ENCODE measurements around the gene RRP8.

RRP8 gene

DNA sequence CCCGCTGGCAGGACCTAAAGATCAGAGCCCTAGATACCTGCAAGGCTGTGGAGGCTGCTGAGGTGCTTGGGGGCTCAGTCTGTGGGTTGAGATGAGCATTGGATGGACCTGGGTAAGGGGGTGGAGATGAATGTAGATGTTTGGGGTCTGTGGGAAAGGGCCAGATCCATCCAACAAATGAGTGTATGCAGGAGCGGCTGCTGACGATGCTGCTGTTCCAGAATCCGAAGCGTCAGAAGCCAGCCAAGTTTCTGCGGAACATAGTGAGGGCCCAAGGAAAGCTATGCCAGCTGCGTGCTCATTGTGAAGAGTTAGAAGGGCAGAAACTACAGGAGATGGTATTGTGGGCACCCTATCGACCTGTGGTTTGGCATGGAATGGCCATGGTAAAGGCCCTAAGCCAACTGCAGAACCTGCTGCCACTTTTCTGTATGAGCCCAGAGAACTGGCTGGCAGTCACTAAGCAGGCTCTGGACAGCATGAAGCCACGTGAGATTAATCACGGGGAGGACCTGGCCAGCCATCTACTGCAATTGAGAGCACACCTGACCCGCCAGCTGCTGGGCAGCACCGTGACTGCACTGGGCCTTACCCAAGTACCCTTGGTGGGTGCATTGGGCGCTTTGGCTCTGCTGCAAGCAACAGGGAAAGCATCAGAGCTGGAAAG, 36.6 kb downstream of the RRP8 start:
- DNase-seq = no peak

GRCh38 chr11:6565988-6566703, 37.3 kb downstream of the RRP8 start:
- DNase-seq = no peak

- DNase-seq = no peak
Measured at GRCh38 chr11:6565325-6565724, 38.1 kb downstream of the RRP8 start.

DNA sequence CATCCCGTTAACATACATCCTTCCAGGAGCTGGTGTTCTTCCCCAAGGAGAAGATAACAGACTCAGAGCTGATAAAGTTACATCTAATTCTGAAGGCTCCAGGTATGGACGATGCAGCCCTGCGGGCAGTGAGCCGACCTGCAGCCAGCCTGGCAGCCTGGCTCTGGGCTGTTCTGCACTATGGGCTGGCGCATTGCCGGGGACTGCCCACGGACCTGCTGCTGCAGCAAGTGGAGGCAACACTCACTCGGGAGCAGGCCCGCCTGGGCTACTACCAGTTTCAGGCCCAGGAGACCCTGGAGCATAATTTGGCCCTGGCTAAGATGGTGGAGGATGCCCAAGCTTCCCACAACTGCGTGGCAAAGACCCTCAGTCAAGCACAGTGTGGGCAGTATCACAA, 39.7 kb downstream of the RRP8 start:
- DNase-seq = no peak

DNA sequence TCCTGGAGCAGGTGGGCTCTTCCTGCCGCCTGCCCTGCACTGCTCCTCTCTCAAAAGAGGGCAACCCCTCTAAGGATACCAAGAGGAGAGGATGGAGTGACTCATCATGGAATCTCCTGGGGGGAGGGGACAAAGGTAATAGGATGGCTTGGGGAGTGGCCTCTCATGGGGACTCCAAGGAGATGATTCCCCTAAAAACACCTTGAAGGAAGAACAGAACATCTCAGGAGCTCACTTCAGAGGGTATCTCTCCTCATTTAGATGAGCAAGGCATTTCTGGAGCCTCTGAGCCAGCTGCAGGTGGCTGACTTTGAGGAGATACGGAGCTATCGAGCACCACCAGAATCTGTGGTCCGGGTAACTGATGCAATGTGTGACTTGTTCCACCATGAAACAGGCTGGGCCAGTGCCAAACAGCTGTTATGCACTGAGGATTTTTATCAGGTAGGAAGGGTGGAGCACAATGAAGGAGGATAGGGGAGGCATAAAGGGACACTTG, 40.2 kb downstream of the RRP8 start:
- no peak for DNase-seq

GRCh38 chr11:6561288-6561687, 42.1 kb downstream of the RRP8 start:
- no peak for DNase-seq

DNA sequence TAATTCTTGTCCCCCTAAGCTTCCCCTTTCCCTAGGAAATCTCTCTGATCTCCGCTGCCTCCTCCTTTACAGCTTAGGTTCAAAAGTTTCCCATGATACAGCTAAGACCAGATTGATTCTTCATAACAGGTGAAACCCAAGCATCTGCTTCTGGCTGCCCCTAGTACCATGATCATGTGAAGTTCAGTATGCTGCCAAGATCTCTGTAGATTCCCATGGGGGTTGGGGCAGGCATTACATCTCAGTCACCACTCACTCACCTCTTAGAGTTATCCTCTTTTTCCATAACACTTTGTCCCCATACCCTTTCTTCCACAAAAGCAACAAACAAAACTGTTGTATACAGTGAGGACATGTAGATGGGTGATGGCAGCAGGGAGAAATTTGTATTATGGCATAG, 44.0 kb downstream of the RRP8 start:
- DNase-seq = no peak

DNA sequence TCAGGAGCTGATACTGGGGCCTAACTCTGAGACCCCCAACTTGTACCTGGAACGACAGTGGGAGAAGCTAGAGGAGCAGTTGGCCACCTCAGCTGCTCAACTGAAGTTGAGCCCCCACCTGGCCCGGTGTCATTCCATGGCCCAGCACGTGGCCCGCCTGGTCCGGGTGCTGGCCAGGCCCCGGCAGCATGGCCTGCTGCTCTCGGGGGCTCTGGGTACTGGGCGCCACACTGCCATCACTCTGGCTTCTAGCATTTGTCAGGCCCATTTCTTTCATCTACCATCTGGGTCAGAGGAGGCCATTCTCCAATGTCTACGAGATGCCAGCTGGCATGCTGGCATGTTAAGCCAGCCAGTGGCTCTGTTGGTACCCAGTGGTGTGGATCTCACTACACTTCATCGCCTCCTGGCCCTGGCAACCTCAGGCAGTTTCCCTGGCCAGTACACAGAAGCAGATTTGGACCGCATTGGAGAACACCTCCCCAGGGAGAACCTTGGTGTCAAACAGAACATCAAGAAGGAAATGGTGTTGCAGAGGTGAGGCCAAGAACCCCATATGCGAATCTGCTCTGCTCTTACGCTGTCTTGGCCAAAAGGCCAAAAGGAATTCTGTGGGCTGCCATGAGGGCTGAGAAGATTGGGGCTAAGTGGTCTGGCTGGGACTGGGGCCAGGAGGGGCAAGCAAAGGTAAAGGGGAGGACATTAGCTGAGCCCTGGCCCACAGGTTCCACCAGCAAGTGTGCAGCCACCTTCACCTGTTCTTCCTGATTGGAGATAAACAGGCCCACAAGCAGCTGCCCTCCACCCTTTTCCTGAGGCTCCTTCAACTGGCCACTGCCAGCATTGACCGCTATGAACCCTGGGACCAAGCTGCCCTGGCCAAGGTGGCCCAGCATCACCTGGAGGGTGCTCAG, 45.4 kb downstream of the RRP8 start:
- DNase-seq = no peak

DNA sequence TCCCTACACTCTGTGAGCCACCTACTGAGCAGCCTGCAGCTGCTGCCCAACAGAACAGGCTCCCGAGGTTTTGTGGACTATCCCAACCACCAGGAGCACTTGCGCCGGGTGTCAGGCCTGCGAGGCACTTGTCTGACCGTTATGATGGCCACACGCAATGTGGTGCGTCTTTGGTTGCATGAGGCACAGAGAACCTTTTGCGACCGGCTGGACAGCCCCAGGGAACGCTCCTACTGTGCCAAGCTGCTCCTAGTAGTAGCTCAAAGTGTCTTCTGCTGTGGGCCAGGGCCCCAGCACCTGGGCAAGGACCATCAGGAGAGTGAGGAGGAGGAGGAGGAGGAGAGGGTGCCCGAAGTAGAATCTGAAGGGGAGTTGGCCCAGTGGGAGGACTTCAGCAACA, 46.4 kb downstream of the RRP8 start:
- no peak for DNase-seq

GRCh38 chr11:6556139-6556949, 47.1 kb downstream of the RRP8 start:
- DNase-seq = no peak

DNA sequence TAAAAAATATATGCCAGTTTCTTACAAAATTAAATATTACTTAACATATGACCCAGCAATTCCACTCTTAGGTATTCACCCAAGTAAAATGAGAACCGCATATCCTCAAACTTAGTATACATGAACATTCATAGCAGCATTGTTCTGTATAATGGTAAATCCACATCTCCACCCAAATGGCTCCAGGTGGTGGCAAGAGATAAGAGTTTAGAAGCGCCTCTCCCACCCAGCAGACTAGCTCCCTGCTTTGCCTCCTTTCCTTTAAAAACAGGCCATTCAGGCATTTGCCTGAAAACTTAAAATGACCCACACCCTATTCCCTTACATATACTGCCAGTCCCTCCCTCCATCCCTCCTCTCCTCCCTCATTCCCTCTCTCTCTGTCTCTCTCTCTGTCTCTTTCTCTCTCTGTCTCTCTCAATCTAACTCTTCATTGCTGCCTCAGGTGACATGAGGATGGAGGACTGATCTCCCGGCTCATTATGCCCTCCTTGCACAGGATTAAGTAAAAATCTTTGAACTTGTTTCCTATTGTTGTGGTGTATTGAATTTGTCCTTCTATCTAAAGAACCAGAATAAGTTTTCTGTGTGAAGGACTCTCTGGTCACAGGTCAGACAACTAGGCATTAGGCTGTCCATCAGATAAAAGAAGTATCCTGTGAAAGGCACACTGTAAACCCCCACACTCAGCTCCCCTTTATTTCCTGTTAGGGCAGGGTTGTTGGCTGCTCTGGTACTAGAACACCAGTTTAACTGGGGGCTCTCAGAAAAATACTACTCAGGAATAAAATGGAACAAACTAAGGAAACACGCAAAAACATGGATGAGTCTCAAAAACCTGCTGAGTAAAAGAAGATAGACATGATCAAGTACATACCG, 48.3 kb downstream of the RRP8 start:
- DNase-seq = no peak

DNA sequence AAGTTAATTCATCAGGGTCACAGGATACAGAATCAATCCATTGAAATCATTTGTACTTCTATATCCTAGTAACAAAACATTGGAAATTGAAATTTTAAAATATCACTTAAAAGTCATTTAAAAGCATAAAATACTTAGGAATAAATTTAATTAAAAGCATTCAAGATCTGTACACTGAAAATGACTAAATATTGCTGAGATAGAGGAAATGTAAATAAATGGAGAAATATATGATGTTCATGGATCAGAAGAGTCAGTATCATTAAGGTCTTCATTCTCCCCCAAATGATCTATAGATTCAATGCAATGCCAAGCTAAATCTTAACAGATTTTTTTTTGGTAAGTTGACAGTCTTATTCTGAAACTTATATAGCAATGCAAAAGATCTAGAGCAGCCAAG, 49.8 kb downstream of the RRP8 start:
- no peak for DNase-seq

GRCh38 chr11:6548641-6549040, 54.8 kb downstream of the RRP8 start:
- DNase-seq = no peak

GRCh38 chr11:6548121-6548520, 55.3 kb downstream of the RRP8 start:
- no peak for DNase-seq

DNA sequence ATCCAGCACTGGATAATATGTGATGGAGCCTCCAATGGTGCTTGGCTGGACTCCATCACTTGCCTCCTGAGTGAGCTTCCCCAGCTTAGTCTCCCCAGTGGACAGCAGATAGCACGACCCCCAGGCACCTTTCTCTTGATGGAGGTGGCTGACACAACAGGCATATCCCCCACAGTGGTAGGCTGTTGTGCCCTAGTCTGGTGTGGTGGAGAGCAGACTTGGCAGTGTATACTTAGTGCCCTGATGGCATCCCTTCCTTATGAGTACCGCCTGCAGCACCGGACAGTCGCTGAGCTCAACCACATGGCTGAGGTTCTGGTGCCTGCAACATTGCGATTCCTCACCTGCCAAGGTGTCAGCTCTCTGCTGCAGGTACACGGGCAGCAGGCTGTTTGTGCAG, 56.2 kb downstream of the RRP8 start:
- DNase-seq = no peak

- no peak for DNase-seq
Measured at GRCh38 chr11:6546735-6547134, 56.7 kb downstream of the RRP8 start.

GRCh38 chr11:6545917-6546605, 57.4 kb downstream of the RRP8 start:
- no peak for DNase-seq

Data from activated T-cell treated with anti-CD3 and anti-CD28 coated beads, Interleukin-2, amount 50 U/mL, for 48 hours (primary cell).